ENCODE measurements around the gene MMP1. TPM values are rescaled to one million over a fixed set of nuclear protein-coding genes. Genes with fewer than 3 reads are reported as not detected.
"Not testable (repeated sequence)": the region's sequence is repeated elsewhere in the genome, so short reads cannot be mapped to it uniquely, and the experiment has no call there.

The MMP1 gene
- total and polyA plus RNA-seq, 4 donors, result 0.06 to 0.08 TPM; not detected in 2

- no peak for DNase-seq (ENCODE audit: low read depth in 4 of 6, low spot score in 6 of 6)
- Histone ChIP-seq H3K4me3 (ENCODE audit: low read depth, low read length) (no peak overlapping the region), H3K36me3 (ENCODE audit: control insufficient read depth, insufficient read depth, low read length) (no peaks in the 10 kb centered on the region), H3K9me3 (ENCODE audit: control insufficient read depth, insufficient read depth, low read length) (no peaks in the 10 kb centered on the region), H3K4me1 (ENCODE audit: control insufficient read depth, insufficient read depth, low read length) (no peaks in the 10 kb centered on the region), H3K27ac (ENCODE audit: low read depth, low read length) (no peak overlapping the region), H3K27me3 (ENCODE audit: control insufficient read depth, insufficient read depth, low read length) (no peaks in the 10 kb centered on the region)
Measured at GRCh38 chr11:102749101-102749722, 48.7 kb downstream of the MMP1 start.

- not testable (repeated sequence) for H3K27ac ChIP-seq (ENCODE audit: low read depth, low read length); H3K9me3 ChIP-seq (ENCODE audit: control insufficient read depth, insufficient read depth, low read length); H3K4me3 ChIP-seq (ENCODE audit: low read depth, low read length); DNase-seq (ENCODE audit: low read depth in 4 of 6, low spot score in 6 of 6); H3K4me1 ChIP-seq (ENCODE audit: control insufficient read depth, insufficient read depth, low read length); H3K36me3 ChIP-seq (ENCODE audit: control insufficient read depth, insufficient read depth, low read length); H3K27me3 ChIP-seq (ENCODE audit: control insufficient read depth, insufficient read depth, low read length)
- WGBS (ENCODE audit: insufficient coverage), result 87% methylated on average over 29 of the region's 32 CpGs
Measured at GRCh38 chr11:102746746-102747578, 51.0 kb downstream of the MMP1 start.

Other genes starting within 250 kb of the MMP1 start
- under 1 TPM in 1 of 2 donors, not detected in 1; 0.10 TPM for gene MMP20, start 172.8 kb downstream of the MMP1 start, total RNA-seq
- not detected for gene MMP20, start 172.8 kb downstream of the MMP1 start, polyA plus RNA-seq (ENCODE audit: insufficient read length in 2 of 2)
- not detected for gene MMP27, start 92.4 kb downstream of the MMP1 start, total RNA-seq
- not detected for gene MMP27, start 92.4 kb downstream of the MMP1 start, polyA plus RNA-seq (ENCODE audit: insufficient read length in 2 of 2)
- 10 to 100 TPM in 1 of 2 donors, not detected in 1; 14.5 TPM for gene MMP8, start 73.2 kb downstream of the MMP1 start, total RNA-seq
- gene MMP8, start 73.2 kb downstream of the MMP1 start, polyA plus RNA-seq (ENCODE audit: insufficient read length in 2 of 2), result not detected
- gene MMP10, start 17.5 kb downstream of the MMP1 start, total RNA-seq, result under 1 TPM in 1 of 2 donors, not detected in 1; 0.39 TPM
- not detected for gene MMP10, start 17.5 kb downstream of the MMP1 start, polyA plus RNA-seq (ENCODE audit: insufficient read length in 2 of 2)
- under 1 TPM in 1 of 2 donors, not detected in 1; 0.10 TPM for gene MMP3, start 45.4 kb upstream of the MMP1 start, total RNA-seq
- gene MMP3, start 45.4 kb upstream of the MMP1 start, polyA plus RNA-seq (ENCODE audit: insufficient read length in 2 of 2), result not detected
- not detected for gene MMP12, start 76.8 kb upstream of the MMP1 start, total RNA-seq
- gene MMP12, start 76.8 kb upstream of the MMP1 start, polyA plus RNA-seq (ENCODE audit: insufficient read length in 2 of 2), result under 1 TPM in 1 of 2 donors, not detected in 1; 0.09 TPM
- 1 to 10 TPM; 1.5 to 1.7 TPM for gene MMP13, start 157.6 kb upstream of the MMP1 start, total RNA-seq
- gene MMP13, start 157.6 kb upstream of the MMP1 start, polyA plus RNA-seq (ENCODE audit: insufficient read length in 2 of 2), result under 1 TPM in 1 of 2 donors, not detected in 1; 0.08 TPM